ENCODE measurements around the gene DLG4.

GRCh38 chr17:7203391-7203790 is 16.2 kb downstream of the DLG4 start:
- no peak for TF ChIP-seq CTCF (IDR thresholded peaks at IDR 0.05)
- TF ChIP-seq POLR2A (IDR thresholded peaks at IDR 0.05) = no peak

Measured in Peyer's patch (tissue), 4 donors.